DOHH2 (cell line): ENCODE data around the gene PKDCC.

Source experiments
- CTCF ChIP-seq: fragments of 200-600 bp; sonication (generic); IDR thresholded peaks from one replicate; pipeline ENCODE4 v1.5.1; 2014; ENCODE audit warnings: antibody characterized with exemption, mild to moderate bottlenecking, low read depth, low read length; ENCODE audit not compliant: poor library complexity, severe bottlenecking
- EZH2phosphoT487 ChIP-seq: fragments of 200-600 bp; sonication (generic); IDR thresholded peaks from 2 replicates; pipeline ENCODE4 v1.6.1; 2017; ENCODE audit warnings: borderline replicate concordance, mild to moderate bottlenecking, antibody characterized with exemption, low read length, moderate library complexity, mixed read lengths

- TF ChIP-seq CTCF (no peak), EZH2phosphoT487 (no peak)
These were observed 19.2 kb upstream of the PKDCC start for GRCh38 chr2:42028571-42029148.
